ENCODE measurements around the gene PARVG.

GRCh38 chr22:44254811-44255210 is 74.1 kb downstream of the PARVG start:
- TF ChIP-seq CTCF (IDR thresholded peaks at IDR 0.05) (no peak), POLR2A (IDR thresholded peaks at IDR 0.05) (no peak)
